Suppressor macrophage treated with lipopolysaccharide for 1 hour (primary cell): ENCODE data around the gene PIM3.

ENCODE experiments used
- DNase-seq, 3 donors: peaks; one replicate each; pipeline ENCODE4 v3.0.0-alpha.2; 2020 to 2022

The PIM3 gene

GRCh38 chr22:49943771-49944398 is 16.7 kb upstream of the PIM3 start:
- no peak for DNase-seq

- DNase-seq: no peak
Measured at GRCh38 chr22:49944399-49944891, 16.1 kb upstream of the PIM3 start.

- peak; percentile 45 to 75 (median 61) for DNase-seq
Measured at GRCh38 chr22:49945042-49945794, 15.4 kb upstream of the PIM3 start.

GRCh38 chr22:49946612-49947295 is 13.8 kb upstream of the PIM3 start:
- no peak for DNase-seq

- DNase-seq: no peak
Measured at GRCh38 chr22:49947296-49947622, 13.3 kb upstream of the PIM3 start.

DNA sequence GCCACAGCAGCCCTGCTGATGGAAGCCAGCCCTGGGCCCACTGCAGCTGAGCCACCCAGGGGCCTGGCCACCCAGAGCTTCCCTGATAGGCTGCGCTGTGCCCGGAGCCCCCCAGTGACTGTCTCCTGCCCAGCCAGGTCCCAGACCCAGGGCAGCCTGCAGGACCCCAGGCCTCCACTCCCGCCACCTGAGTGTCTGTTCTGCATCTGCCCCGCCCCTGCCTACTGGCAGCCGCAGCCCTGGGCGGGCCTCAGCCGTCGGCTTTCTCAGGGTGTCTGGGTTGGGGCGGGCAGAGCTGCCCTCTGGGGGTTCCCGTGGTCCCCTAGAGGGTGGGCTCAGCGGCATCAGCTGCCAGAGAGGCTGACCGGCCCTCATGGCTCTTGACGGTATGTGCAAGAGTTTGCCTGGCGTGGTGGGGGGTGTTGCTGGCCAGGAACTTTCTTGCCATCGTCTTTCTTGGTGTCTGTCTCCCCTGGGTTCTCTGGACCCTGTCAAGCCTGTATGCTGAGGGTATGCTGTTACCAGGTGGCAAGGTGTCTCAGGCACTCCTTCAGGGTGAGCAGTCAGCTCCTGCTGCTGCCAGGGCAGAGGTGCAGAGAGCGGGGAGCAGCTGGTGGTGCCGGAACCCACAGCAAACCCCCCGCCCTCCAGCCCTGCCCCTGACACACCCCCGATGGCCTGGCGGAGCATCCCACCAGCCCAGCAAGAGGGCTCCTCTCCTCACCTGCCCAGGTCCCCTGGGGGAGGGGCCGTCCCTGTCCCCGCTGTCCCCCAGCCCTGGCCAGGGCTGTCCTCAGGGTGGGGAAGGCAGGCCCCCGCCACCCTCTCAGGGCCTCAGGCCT is 12.2 kb upstream of the PIM3 start:
- no peak for DNase-seq

GRCh38 chr22:49948958-49949913 is 11.3 kb upstream of the PIM3 start:
- no peak for DNase-seq

DNA sequence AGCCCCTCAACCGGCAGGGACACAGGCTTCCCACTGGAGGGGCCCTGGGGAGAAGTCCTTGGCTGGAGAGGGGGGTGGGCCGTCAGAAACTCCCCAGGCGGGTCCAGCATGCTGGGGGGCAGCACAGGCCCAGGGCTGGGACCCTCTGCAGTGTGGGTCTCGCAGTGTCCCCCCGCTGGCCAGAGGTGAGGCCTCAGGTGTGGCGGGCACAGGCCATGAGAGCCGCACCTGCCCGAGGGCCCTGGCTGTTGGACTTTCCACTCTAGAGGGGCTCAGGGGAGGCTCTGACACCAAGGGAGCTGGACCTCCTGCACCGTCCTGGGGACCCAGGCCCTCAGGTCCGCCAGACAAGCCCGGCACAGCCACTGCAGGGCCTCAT is 10.7 kb upstream of the PIM3 start:
- no peak for DNase-seq

GRCh38 chr22:49950396-49950994 is 10.1 kb upstream of the PIM3 start:
- DNase-seq: no peak

DNA sequence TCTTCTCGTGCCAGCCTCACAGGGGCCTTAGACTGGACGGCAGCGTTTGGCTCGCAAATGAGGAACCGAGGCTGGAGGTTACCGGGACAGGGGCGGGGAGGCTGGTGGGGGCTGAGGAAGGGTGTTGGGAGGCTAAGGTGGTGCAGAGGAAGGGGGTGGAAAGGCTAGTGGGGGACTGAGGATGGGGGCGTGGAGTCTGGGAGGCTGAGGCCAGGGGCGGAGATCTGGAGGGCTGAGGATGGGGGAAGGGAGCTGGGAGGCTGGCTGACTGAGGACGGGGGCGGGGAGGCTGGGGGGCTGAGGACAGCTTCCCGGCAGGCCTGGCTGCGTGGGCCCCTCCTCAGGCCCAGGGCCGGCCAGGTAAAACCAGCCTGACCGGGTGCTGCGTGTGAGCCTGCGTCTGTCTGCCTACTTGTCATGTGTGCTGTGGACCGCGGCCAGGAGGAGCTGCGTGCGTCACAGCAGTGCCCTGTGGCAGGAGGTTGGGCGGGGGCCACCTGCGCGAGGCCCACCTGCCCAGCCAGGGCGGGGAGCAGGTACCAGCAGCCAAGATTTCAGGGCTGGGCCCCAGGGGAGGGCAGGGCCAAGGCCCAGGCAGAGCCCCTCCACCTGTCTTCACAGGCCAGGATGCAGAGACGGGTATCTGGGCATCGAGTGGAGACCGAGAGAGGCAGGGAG is 9.4 kb upstream of the PIM3 start:
- peak in 2 of 3 donors; percentile 55 to 57 for DNase-seq

- DNase-seq: no peak
Measured at GRCh38 chr22:49951678-49951985, 8.9 kb upstream of the PIM3 start.

DNA sequence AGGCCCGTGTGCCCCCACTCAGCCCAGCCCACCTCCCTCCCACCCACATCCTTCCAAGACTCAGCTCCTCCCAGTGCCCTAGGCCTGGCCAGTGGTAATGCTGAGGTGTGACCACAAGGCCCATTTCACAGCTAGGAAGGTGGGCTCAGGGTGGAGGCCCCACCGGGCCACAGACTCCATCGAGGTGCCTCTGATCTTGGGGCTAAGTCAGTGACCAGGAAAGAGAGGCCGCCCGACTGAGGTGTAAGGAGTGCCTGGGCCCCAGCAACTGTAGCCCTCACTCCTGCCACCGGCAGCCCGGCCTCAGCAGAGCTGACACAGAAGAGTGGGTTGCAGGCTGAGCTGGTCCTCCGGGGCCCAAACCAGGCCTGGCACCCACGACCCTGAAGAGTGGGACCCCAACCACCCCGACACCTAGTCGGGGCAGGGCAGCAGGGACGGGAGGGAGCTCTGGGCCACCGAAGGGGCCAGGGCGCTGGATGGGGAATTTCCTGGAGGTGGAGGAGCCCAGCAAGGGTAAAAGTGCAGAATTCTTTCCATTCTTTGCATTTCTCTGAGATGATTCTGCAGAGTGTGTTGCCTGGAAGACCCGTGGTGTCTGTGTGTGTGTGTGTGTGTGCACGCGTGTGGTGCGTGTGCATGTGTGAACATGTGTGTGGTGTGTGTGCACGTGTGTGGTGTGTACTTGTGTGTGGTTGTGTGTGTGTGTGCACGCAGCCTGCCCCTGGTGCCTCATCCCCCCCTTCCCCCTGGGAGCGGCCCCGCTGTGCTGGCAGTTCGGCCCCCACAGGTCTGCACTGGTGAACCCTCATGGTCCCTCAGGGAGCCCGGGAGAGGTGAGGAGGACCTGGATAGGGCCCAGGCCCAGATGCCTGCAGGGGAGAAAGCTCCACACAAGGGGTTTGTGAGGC is 8.3 kb upstream of the PIM3 start:
- no peak for DNase-seq

- DNase-seq: no peak
Measured at GRCh38 chr22:49953027-49953679, 7.4 kb upstream of the PIM3 start.

DNA sequence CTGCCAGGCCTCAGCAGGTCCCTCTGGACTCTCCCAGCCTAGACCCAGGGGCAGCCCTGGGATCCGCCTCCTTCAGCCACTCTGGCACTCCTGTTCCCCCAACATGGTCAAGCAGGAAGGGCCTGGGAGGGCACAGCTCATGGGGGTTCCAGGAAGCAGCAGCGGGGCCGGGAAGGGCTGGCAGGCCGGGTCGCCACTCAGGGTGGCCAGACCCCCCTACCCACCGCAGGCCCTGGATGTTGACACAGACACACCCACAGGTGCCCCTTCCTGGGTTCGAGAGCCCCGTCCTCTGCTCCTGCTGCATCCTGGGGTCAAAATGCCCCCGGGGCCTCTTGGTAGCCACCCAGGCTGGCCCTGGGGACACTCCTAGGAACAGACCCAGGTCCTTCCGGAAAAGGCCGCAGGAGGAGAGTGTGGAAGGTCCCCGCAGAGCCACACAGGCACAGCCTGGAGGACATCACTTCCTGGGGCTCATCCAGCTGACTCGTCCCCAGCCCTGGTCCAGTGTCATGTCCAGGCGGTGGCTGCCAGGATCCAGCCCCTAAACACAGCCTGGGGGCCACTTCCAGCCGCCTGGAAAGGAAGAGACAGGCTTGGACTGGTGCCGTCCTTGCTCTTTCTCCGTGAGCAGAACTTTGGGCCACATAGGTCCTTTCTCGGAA is 6.8 kb upstream of the PIM3 start:
- DNase-seq: no peak

DNA sequence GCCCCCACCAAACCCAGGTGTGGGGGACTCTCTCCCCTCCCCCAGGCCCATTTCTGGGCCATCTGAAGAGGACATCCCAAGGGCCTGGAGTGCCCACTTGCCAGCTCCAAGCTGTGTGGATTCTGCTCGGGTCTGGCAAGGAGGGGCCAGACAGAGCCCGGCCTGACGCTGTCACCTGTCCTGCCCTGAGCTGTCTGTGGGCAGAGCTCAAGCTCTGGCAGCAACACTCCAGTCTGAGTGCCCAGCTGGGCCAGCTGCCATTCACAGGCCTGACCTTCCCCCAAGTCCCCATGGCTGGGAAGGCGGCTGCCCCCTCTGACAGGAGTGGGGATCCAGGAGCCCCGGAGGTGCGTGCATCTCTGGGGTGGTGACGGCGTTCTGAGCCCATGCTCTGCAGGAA is 6.2 kb upstream of the PIM3 start:
- DNase-seq: no peak

GRCh38 chr22:49954991-49955580 is 5.5 kb upstream of the PIM3 start:
- DNase-seq: no peak

GRCh38 chr22:49955581-49956417 is 4.8 kb upstream of the PIM3 start:
- DNase-seq: no peak

DNA sequence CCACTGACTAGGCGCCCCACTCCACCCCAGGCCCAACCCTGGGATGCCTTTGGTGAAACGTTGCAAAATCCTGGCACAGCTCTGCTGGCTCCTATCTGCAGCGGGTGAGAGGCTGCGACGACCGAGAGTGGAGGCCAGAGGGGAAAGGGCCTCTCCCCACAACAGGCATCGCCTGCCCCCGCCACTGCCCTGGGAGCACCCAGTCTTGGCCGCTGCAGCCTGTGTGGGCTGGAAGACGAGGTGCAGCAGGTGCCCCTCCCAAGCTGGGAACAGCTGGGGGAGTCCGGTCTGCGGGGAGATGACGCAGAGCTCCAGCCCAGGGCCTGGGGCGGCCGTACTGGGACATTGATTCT is 4.2 kb upstream of the PIM3 start:
- DNase-seq: no peak
